PC-9 (cell line): ENCODE measurements around the gene FAIM2.

Source experiments
- CTCF ChIP-seq: fragments of 200-600 bp; sonication (generic); conservative IDR thresholded peaks from 2 replicates; pipeline ENCODE4 v1.6.1; 2017; ENCODE audit warnings: mixed run types, antibody characterized with exemption, mild to moderate bottlenecking, moderate library complexity
- EZH2 ChIP-seq: fragments of 200-600 bp; sonication (generic); IDR thresholded peaks from 2 replicates; pipeline ENCODE4 v1.8.0; 2017; ENCODE audit warnings: antibody characterized with exemption, low read depth

- TF ChIP-seq CTCF (no peak), EZH2 (no peak)
These were observed 42.8 kb upstream of the FAIM2 start for GRCh38 chr12:49946497-49946896.
